PC-3 (cell line): Measurements from ENCODE around the gene RNF20. TPM values are rescaled to one million over a fixed set of nuclear protein-coding genes. Genes with fewer than 3 reads are reported as not detected.

Source experiments
- ATAC-seq: fragments of 200-7000 bp; cut with Tn5 transposase; 2 replicates; pipeline ENCODE4 v1.9.1; 2020; ENCODE audit warnings: mild to moderate bottlenecking, moderate library complexity
- BruUV-seq: library from RNA; stranded (reverse); fragments of 400-500 nt; replicated peaks from 2 replicates; lab custom pipeline; 2021; lab: Mats Ljungman, UMichigan
- CTCF ChIA-PET: fragments of 300-600 bp; sonication (Branson Sonifier 250); formaldehyde crosslinking; loops from one replicate; lab custom pipeline; 2022; ENCODE audit warnings: antibody characterized with exemption; lab: Charles Lee
- POLR2A ChIA-PET: fragments of 300-600 bp; sonication (Branson Sonifier 250); formaldehyde crosslinking; loops from one replicate; lab custom pipeline; 2022; ENCODE audit warnings: antibody characterized with exemption; ENCODE audit not compliant: unreplicated experiment; lab: Charles Lee
- DNase-seq: peaks from one replicate; pipeline ENCODE4 v3.0.0-alpha.2; 2015
- H2AFZ ChIP-seq: fragments of 300-600 bp; sonication (generic); 2 replicates; pipeline ENCODE4 v1.6.0; 2016; ENCODE audit warnings: antibody characterized with exemption, low read length
- H3F3A ChIP-seq: fragments of 300-600 bp; sonication (generic); one replicate; pipeline ENCODE4 v1.6.0; 2017; ENCODE audit warnings: antibody characterized with exemption, low read length, control low read depth, mild to moderate bottlenecking; ENCODE audit not compliant: unreplicated experiment
- H3K27ac ChIP-seq: fragments of 300-600 bp; sonication (generic); 2 replicates; pipeline ENCODE4 v1.5.1; 2016; ENCODE audit warnings: mild to moderate bottlenecking, low read length
- H3K27me3 ChIP-seq: fragments of 300-600 bp; sonication (generic); 2 replicates; pipeline ENCODE4 v1.6.1; 2016; ENCODE audit warnings: low read length, mixed read lengths
- H3K36me3 ChIP-seq: fragments of 300-600 bp; sonication (generic); 2 replicates; pipeline ENCODE4 v1.6.1; 2016; ENCODE audit warnings: low read depth, mixed run types, low read length, mixed read lengths
- H3K4me1 ChIP-seq: fragments of 300-600 bp; sonication (generic); 2 replicates; pipeline ENCODE4 v1.5.1; 2016; ENCODE audit warnings: low read length; ENCODE audit not compliant: insufficient read depth
- H3K4me2 ChIP-seq: fragments of 300-600 bp; sonication (generic); 2 replicates; pipeline ENCODE4 v1.6.0; 2016; ENCODE audit warnings: low read length
- H3K4me3 ChIP-seq: fragments of 300-600 bp; sonication (generic); 2 replicates; pipeline ENCODE4 v1.5.1; 2016; ENCODE audit warnings: mild to moderate bottlenecking, low read length, mixed read lengths
- H3K79me2 ChIP-seq: fragments of 300-600 bp; sonication (generic); 2 replicates; pipeline ENCODE4 v1.6.1; 2017; ENCODE audit warnings: low read length, mixed read lengths
- H3K9ac ChIP-seq: fragments of 300-600 bp; sonication (generic); 2 replicates; pipeline ENCODE4 v1.6.0; 2016; ENCODE audit warnings: mild to moderate bottlenecking, low read length
- H3K9me2 ChIP-seq: fragments of 300-600 bp; sonication (generic); replicated peaks from 2 replicates; pipeline ENCODE4 v1.6.1; 2016; ENCODE audit warnings: mixed run types, low read length, mixed read lengths
- H3K9me3 ChIP-seq: fragments of 300-600 bp; sonication (generic); 2 replicates; pipeline ENCODE4 v1.6.1; 2016; ENCODE audit warnings: low read length, mixed read lengths
- H4K20me1 ChIP-seq: fragments of 300-600 bp; sonication (generic); 2 replicates; pipeline ENCODE4 v1.6.1; 2016; ENCODE audit warnings: low read length, mixed read lengths
- CTCF ChIP-seq: fragments of 300-600 bp; sonication (generic); conservative IDR thresholded peaks from 2 replicates; pipeline ENCODE4 v1.5.1; 2017; ENCODE audit warnings: antibody characterized with exemption, low read depth, mild to moderate bottlenecking, low read length
- EZH2 ChIP-seq: fragments of 300-600 bp; sonication (generic); IDR thresholded peaks from one replicate; pipeline ENCODE4 v1.6.1; 2017; ENCODE audit warnings: antibody characterized with exemption, mild to moderate bottlenecking, low read length; ENCODE audit not compliant: unreplicated experiment
- EZH2phosphoT487 ChIP-seq: fragments of 300-600 bp; sonication (generic); IDR thresholded peaks from 2 replicates; pipeline ENCODE4 v1.6.1; 2018; ENCODE audit warnings: mild to moderate bottlenecking, antibody characterized with exemption, low read length, borderline replicate concordance
- intact Hi-C: fragments of 100-400 bp; cut with micrococcal nuclease; formaldehyde crosslinking; loops from 2 replicates; pipeline ENCODE4 v1.9.0; 2023
- total RNA-seq: library from RNA; depleted of rRNA; stranded (reverse); fragments of >200 nt; gene quantifications from 2 replicates; pipeline ENCODE4 v1.2.3, GENCODE V29; 2014

Gene RNF20
- total RNA-seq, 1 experiment from 2014 or later, result 14.7 TPM

GRCh38 chr9:101594796-101595195 is 61.1 kb downstream of the RNF20 start, which contains the start of gene PPP3R2:
PPP3R2 (minus strand) TSS chr9:101594969; CDS start chr9:101594921, 48 bp downstream.
- CTCF ChIA-PET, result no interaction called here
- H3K27me3 ChIP-seq, result peaks cover 12% of the 10 kb centered on the region; the same call in 1 of the 2 replicates
- H2AFZ ChIP-seq, result no peak within 1 kb of the TSS
- no peaks in the 10 kb centered on the region for H3K79me2 ChIP-seq
- H3K9me2 ChIP-seq, result no peaks in the 10 kb centered on the region
- H3K4me1 ChIP-seq, result peaks cover under 1% of the 10 kb centered on the region; the same call in 1 of the 2 replicates
- H3K4me2 ChIP-seq, result no peak within 1 kb of the TSS
- no peaks in the 10 kb centered on the region for H3K36me3 ChIP-seq
- no peak for TF ChIP-seq EZH2phosphoT487
- TF ChIP-seq EZH2, result no peak
- no peak for TF ChIP-seq CTCF
- POLR2A ChIA-PET, result no interaction called here
- no peak within 1 kb of the TSS for H3K4me3 ChIP-seq
- no TSS peak for BruUV-seq
- DNase-seq (no peak), ATAC-seq (no peak)
- H3K9ac ChIP-seq, result no peak within 1 kb of the TSS
- no peaks in the 10 kb centered on the region for H3K9me3 ChIP-seq
- H3F3A ChIP-seq, result no peaks in the 10 kb centered on the region
- H3K27ac ChIP-seq, result no peak within 1 kb of the TSS
- no peaks in the 10 kb centered on the region for H4K20me1 ChIP-seq
- intact Hi-C loops, result no loop called here

- Histone ChIP-seq H4K20me1 (no peaks in the 10 kb centered on the region), H3K9me3 (no peaks in the 10 kb centered on the region), H3K4me1 (no peaks in the 10 kb centered on the region), H3K36me3 (no peaks in the 10 kb centered on the region), H3K79me2 (no peaks in the 10 kb centered on the region), H3K27ac (no peak overlapping the region), H3K27me3 (peaks cover 10% of the 10 kb centered on the region; the same call in 1 of the 2 replicates), H3K4me2 (no peak overlapping the region), H3K4me3 (no peak overlapping the region), H3F3A (no peaks in the 10 kb centered on the region), H2AFZ (no peak overlapping the region), H3K9ac (no peak overlapping the region), H3K9me2 (no peaks in the 10 kb centered on the region)
- ATAC-seq, result peak; percentile 46
- intact Hi-C loops, result no loop called here
- DNase-seq, result peak; percentile 62
- BruUV-seq, result no TSS peak
- ChIA-PET CTCF (no interaction called here), POLR2A (no interaction called here)
- TF ChIP-seq EZH2 (no peak), CTCF (peak; percentile 68)
Observed at GRCh38 chr9:101601904-101602765, 68.5 kb downstream of the RNF20 start.

- H3K27me3 ChIP-seq, result peaks cover 20% of the 10 kb centered on the region; the same call in 1 of the 2 replicates
- no peaks in the 10 kb centered on the region for H3K36me3 ChIP-seq
- no peak overlapping the region for H3K9ac ChIP-seq
- DNase-seq, result no peak
- H3K4me3 ChIP-seq, result no peak overlapping the region
- H3K79me2 ChIP-seq, result no peaks in the 10 kb centered on the region
- no peaks in the 10 kb centered on the region for H3K9me2 ChIP-seq
- POLR2A ChIA-PET, result no interaction called here
- no peaks in the 10 kb centered on the region for H3K9me3 ChIP-seq
- TF ChIP-seq EZH2phosphoT487 (no peak), CTCF (no peak), EZH2 (no peak)
- H3K4me2 ChIP-seq, result no peak overlapping the region
- H3K4me1 ChIP-seq, result no peaks in the 10 kb centered on the region
- H3F3A ChIP-seq, result no peaks in the 10 kb centered on the region
- H4K20me1 ChIP-seq, result no peaks in the 10 kb centered on the region
- BruUV-seq, result no TSS peak
- intact Hi-C loops, result no loop called here
- no peak overlapping the region for H3K27ac ChIP-seq
- no peak for ATAC-seq
- CTCF ChIA-PET, result no interaction called here
- H2AFZ ChIP-seq, result no peak overlapping the region
Observed at GRCh38 chr9:101604296-101604695, 70.6 kb downstream of the RNF20 start.
